COLO829 (cell line): ENCODE results near the gene PEX14.
"Not testable (repeated sequence)": the region's sequence is repeated elsewhere in the genome, so short reads cannot be mapped to it uniquely, and the experiment has no call there.

ENCODE experiments used
- DNase-seq: peaks from one replicate; pipeline ENCODE4 v3.0.0; 2012; ENCODE audit warnings: low spot score

PEX14 gene

DNA sequence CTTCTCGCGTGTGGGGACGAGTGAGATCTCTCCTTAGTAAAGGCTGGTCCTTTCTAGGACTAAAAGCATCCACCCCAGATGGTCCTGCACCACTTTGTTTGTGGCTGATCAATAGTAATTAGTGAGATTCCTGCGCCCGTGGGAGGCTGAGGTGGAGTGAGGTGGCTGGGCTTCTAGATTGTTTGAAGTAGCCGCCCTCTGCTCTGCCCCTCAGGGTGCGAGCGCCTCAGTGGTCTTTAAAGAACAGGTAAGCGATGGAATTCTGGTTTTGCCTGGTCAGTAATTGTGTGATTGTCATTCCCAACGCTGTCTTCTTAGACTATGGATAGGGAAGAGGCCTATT, 20.7 kb downstream of the PEX14 start:
- DNase-seq = no peak

GRCh38 chr1:10495952-10496351, 21.2 kb downstream of the PEX14 start:
- DNase-seq = no peak

- no peak for DNase-seq
These were observed 22.4 kb downstream of the PEX14 start for GRCh38 chr1:10497109-10497508.

GRCh38 chr1:10498231-10498630, 23.5 kb downstream of the PEX14 start:
- no peak for DNase-seq

- no peak for DNase-seq
These were observed 27.5 kb downstream of the PEX14 start for GRCh38 chr1:10502206-10502605.

- no peak for DNase-seq
These were observed 29.5 kb downstream of the PEX14 start for GRCh38 chr1:10504249-10504648.

GRCh38 chr1:10506046-10506676, 31.4 kb downstream of the PEX14 start:
- DNase-seq = not testable (repeated sequence)

GRCh38 chr1:10506677-10507047, 31.9 kb downstream of the PEX14 start:
- no peak for DNase-seq

- peak; percentile 80 for DNase-seq
These were observed 32.5 kb downstream of the PEX14 start for GRCh38 chr1:10507111-10507879.

DNA sequence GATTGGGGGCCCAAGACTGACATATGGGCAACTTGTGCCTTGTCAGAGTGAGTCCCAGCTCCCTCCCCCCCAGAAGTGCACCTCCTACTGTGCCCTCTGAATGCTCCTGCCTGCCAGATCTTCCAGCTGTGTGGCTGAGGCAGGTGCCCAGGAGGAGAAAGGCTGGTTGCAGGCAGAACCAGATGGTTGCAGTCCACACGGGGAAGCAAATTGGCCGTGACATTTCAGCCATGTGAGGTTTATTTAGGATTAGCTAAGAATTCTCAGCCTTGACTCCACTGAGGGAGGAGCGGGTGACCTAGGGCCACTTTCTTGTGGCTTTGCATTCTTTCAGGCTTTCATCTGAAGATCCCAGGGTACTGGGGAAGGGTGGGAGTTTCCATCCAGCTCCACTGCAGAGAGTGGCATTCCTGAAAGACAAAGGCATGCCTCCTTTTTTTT, 33.8 kb downstream of the PEX14 start:
- DNase-seq = no peak

DNA sequence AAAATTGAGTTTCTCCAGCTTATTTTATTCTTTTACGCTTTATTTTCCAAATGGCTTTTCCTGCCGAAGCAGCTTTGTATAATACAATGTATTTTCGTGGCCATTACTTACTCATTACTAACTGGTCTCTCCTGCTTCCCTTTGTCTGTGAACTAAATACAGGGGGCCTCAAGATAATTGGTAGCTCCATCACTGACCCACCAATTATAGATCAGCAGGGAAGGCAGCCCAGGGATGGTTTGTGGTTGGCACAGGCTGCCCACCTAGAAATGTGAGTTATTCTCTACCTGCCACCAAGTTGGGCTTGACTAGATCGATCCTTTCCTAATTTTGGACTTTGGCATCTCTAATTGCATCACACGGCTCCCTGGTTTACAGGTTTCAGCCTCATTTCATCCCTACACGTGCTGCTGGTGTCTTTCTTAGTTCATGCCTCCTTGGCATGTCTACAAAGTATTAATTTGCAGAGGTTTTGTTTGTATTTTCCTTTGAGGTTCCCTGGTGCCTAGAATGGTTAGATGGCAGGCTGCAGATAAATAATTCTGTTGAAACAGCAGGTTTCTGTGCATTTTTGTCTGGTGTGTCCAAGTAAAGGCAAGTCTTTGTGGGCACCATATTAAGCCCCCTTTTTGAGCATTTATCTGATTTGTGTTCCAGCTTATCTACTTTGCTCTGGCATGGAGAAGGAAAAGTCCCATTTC, 35.2 kb downstream of the PEX14 start:
- DNase-seq = no peak

- DNase-seq = peak; percentile 71
These were observed 36.1 kb downstream of the PEX14 start for GRCh38 chr1:10510520-10511493.

DNA sequence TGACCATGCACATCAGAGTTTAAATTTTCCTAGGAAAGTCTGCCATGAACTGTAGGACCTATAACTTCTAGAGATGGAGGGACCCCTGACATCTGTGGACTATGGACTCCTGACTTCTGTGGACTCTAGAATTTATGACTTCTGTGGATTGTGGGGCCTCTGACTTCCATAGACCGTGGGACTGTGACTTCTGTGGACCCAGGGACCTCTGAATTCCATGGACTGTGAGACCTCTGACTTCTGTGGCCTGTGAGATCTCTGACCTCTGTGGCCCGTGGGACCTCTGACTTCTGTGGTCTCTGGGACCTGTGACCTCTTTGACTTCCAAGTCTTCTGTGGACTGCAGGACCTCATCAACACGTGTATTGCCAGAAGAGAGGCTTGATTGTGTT, 36.7 kb downstream of the PEX14 start:
- no peak for DNase-seq

GRCh38 chr1:10513199-10513598, 38.4 kb downstream of the PEX14 start:
- no peak for DNase-seq

- DNase-seq = no peak
These were observed 39.9 kb downstream of the PEX14 start for GRCh38 chr1:10514490-10515235.

DNA sequence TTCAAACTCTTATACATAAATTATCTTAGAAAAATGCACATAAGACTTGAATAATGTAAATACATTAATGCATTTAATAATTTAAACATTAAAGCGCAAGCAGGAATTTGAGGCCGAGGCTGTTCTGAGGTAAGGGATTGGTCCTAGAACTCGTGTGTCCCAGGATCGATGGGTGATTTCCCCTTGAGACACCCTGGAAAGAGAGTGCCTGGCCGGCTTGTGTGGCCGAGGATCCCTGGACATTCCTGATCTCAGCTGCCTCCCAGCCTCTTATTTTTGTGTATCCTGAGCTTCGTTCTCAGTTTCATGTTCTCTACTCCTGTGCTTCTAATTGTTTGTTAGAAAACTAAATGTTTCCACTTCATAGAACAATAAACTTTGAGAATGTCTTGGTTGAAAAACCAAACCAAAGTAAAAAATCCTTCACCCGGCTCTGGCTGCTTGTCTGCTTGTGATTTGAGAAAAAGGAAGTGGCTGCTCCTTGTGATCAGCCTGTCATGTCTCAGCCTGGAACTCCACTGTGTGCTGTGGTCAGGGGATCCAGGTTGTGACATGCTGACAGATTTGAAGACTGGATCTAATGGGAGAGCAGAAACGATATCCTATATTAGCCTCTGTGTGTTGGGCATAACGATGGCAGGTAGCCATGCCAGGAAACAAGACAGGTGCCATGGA, 40.7 kb downstream of the PEX14 start:
- no peak for DNase-seq

DNA sequence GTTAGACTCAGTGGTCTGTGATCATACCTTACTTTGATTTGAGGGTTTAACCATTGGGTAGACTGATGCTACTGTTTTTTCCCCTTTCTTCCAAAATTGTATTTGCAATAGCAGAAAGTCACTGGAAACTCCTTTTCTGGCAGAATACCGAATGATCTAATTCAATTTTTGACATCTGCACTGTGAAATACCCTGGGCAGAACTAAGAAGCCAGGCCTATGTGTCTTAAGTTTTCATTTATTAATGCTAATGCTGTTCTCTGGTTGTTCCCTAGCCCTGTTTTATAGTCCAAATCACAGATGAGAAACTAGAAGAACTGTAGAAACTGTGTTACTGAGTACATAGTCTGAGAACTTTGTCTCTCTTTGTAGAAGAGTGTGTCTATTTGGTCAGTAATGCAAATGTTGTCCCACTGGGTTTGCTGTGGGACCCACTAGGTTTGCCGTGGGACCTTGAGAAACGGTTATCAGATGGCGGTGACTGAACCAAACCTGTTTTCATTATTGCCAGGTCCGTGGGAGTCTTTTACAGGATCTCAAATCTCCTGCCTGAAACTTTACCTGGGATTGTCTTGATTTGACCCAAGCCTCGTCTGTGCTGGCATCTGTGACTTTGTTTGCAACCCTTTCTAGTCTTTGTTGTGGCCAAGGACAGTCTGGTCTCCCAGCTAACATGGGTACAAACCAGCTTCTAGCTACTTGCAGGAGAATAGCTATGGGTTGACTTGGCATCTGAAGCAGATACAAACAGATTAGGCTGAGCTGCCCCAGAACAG, 41.4 kb downstream of the PEX14 start:
- no peak for DNase-seq

DNA sequence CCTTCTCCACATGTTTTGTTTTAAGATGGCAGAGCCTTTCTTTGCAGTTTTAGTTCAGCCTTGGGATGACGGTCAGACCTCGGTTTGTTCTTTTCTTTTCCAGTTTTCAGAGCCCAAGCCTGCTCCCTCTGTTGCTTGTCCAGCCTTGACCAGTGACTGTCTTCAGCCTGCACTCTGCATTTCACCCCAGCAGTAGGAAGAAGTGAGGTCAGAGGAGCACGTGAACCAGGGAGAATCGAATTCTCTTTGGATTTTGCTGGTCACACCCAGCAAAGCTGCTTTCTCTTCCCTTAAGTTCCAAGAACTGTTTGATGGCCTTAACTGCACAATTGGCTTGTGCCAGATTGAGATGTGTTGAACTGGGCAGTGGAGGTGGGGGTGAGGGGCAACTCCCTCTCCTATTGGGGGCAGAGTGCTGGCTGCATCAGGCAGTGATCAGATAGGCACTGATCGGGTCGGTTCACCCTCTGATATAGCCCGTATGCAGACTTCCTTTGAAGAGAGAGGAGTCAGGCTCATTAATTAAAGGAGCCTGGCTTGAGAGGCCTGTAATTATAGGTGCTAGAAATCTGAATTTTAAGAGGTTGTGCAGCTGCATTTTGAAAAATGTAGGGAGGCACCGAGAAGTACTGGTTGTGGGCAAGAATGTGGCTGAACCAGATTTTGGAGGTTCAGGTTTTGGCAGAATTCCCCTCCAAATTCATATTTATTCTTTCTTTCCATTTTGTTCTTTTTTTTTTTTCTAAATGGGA, 42.4 kb downstream of the PEX14 start:
- no peak for DNase-seq

DNA sequence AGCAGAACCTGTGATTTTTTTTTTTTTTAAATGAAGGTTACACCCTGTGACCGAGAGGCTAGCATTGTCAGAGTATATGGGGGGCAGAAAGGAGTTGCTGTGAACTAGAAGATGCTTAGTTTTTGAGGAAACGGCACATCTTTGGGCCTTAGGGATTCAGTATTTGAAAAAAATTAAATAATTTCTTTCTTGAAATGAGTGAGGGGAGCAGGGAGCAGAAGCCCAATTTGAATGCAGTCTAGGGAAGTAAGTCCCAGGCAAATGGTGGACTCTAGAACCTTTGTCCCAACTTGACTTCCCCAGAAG, 42.9 kb downstream of the PEX14 start:
- no peak for DNase-seq

DNA sequence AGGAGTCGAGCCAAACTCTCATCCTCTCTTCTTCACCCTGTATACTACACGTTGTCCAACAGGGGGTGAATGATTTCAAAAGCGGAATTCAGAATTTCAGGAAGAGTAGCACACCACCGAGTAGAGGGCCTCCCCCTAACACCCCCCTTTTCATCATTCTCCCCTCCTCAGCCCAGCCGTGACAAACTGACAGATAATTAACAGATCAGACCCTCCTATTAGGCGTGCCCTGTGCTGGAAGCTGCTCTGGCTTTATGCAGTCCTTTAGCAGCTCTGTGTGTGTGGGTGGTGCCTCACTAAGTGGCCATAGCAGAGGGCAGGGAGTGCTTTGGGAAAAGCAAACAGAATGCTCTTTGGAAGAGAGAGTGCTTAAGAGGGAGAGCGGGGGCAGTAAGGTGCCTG, 44.3 kb downstream of the PEX14 start:
- DNase-seq = no peak
